Tibial artery (tissue), 4 donors: ENCODE measurements around the gene PGBD1.
A peak's percentile ranks its signal among the peaks of the same experiment; 100 is the strongest.

Source experiments
- DNase-seq, 2 donors: peaks; one replicate each; pipeline ENCODE4 v3.0.0-alpha.2; 2019
- H3K27ac ChIP-seq, 2 donors: fragments of 200-600 bp; sonication (generic) in 1 of 2; 1 replicate in 1 of 2; 2 replicates in 1 of 2; pipeline ENCODE4 v1.5.1; 2018 to 2019; ENCODE audit warnings: mild to moderate bottlenecking in 1 of 2
- H3K27me3 ChIP-seq, 2 donors: fragments of 200-600 bp; sonication (generic) in 1 of 2; one replicate each; pipeline versions ENCODE4 v1.5.1 to v1.6.0; 2016 to 2019
- H3K36me3 ChIP-seq, 3 donors: fragments of 200-600 bp; sonication (generic) in 2 of 3; one replicate each; pipeline ENCODE4 v1.5.1; 2016 to 2019; ENCODE audit warnings: mild to moderate bottlenecking in 2 of 3
- H3K4me1 ChIP-seq, 4 donors: fragments of 200-600 bp; sonication (generic) in 2 of 4; 1 replicate in 3 of 4; 2 replicates in 1 of 4; pipeline ENCODE4 v1.5.1; 2016 to 2019
- H3K4me3 ChIP-seq, 2 donors: fragments of 200-600 bp; sonication (generic) in 1 of 2; 1 replicate in 1 of 2; 2 replicates in 1 of 2; pipeline ENCODE4 v1.5.1; 2018 to 2019; ENCODE audit warnings: mild to moderate bottlenecking in 2 of 2
- H3K9me3 ChIP-seq, 3 donors: fragments of 200-600 bp; sonication (generic) in 1 of 3; one replicate each; pipeline ENCODE4 v1.5.1; 2016 to 2019
- intact Hi-C: fragments of 100-400 bp; cut with DNase I; formaldehyde crosslinking; loops from one replicate; pipeline ENCODE4 v1.15.0; 2023; ENCODE audit warnings: low total_unique reads
- TF ChIP-seq, protein P1 (sequence below), 2 experiments: fragments of 200-600 bp in 1 of 2; fragments of 450-650 bp in 1 of 2; IDR thresholded peaks; one replicate each; pipeline ENCODE4 v1.5.1; 2017 to 2019; ENCODE audit warnings: antibody characterized with exemption in 2 of 2, mild to moderate bottlenecking in 1 of 2, moderate library complexity in 1 of 2

PGBD1 gene

DNA sequence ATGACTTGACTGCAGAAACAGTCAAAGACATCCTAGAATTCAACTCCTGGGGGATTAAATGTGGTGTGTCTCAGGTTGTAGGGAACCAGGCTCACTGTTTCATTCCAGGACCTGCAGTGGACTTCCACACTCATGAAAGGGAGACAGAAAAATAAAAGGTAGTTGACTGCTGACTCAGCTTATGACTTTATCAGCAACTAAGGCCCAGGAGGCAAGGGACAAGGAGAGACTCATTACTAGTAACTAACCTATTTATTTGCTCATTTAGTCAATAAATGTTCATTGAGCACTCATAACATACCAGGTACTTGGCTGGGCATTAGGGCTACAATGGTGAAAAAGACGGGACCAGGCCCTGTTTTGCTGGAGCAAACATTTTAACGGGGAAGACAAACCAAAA lies 51.7 kb downstream of the PGBD1 start:
- intact Hi-C loops: no loop called here
- peaks cover 0 to 15% (median 0%) of the 10 kb centered on the region in 3 donors for H3K9me3 ChIP-seq
- peaks cover 0 to 19% (median 12%) of the 10 kb centered on the region in 4 donors for H3K4me1 ChIP-seq
- no peaks in the 10 kb centered on the region for H3K27me3 ChIP-seq
- no peak overlapping the region for H3K27ac ChIP-seq
- H3K4me3 ChIP-seq: no peak overlapping the region
- TF ChIP-seq, protein P1, sequence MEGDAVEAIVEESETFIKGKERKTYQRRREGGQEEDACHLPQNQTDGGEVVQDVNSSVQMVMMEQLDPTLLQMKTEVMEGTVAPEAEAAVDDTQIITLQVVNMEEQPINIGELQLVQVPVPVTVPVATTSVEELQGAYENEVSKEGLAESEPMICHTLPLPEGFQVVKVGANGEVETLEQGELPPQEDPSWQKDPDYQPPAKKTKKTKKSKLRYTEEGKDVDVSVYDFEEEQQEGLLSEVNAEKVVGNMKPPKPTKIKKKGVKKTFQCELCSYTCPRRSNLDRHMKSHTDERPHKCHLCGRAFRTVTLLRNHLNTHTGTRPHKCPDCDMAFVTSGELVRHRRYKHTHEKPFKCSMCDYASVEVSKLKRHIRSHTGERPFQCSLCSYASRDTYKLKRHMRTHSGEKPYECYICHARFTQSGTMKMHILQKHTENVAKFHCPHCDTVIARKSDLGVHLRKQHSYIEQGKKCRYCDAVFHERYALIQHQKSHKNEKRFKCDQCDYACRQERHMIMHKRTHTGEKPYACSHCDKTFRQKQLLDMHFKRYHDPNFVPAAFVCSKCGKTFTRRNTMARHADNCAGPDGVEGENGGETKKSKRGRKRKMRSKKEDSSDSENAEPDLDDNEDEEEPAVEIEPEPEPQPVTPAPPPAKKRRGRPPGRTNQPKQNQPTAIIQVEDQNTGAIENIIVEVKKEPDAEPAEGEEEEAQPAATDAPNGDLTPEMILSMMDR (IDR thresholded peaks at IDR 0.05): no peak
- peaks cover 11 to 14% (median 13%) of the 10 kb centered on the region in 3 donors for H3K36me3 ChIP-seq
- DNase-seq: no peak

DNA sequence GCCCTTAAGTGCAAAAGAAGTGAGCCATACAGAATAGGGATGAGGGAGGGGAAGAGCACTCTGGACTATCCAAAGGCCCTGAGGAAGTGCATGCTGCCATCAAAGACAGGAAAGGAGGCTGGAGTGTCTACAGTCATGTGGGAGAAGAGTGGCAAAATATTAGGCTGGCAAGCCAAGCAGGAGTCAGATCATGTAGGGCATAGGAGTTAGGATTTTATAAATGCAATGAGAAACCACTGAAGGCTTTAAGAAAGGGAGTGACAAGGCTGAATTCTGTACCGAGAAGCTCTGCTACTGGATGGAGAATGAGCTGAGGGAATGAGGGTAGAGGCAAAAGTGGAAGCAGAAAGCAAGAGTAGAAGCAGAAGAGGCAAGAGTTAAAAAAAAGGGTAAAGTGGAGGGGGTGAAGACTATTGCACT lies 52.2 kb downstream of the PGBD1 start:
- TF ChIP-seq, protein P1 (IDR thresholded peaks at IDR 0.05): no peak
- Histone ChIP-seq H3K4me1 (peaks cover 0 to 19% (median 12%) of the 10 kb centered on the region in 4 donors), H3K27ac (peak overlapping the region in 1 of 2 donors; percentile 98), H3K27me3 (no peaks in the 10 kb centered on the region), H3K9me3 (peaks cover 0 to 10% (median 0%) of the 10 kb centered on the region in 3 donors), H3K36me3 (peaks cover 8 to 10% (median 9%) of the 10 kb centered on the region in 3 donors), H3K4me3 (no peak overlapping the region)
- no peak for DNase-seq
- intact Hi-C loops: no loop called here

GRCh38 chr6:28334286-28335039 lies 53.1 kb downstream of the PGBD1 start:
- TF ChIP-seq, protein P1 (IDR thresholded peaks at IDR 0.05): no peak
- Histone ChIP-seq H3K27ac (peak overlapping the region; percentile 98), H3K9me3 (peaks cover 0 to 1% (median 0%) of the 10 kb centered on the region in 3 donors), H3K36me3 (peaks cover 0 to 2% (median under 1%) of the 10 kb centered on the region in 3 donors), H3K4me3 (peak overlapping the region; percentile 77 to 92), H3K27me3 (no peaks in the 10 kb centered on the region), H3K4me1 (peaks cover 0 to 19% (median 12%) of the 10 kb centered on the region in 4 donors)
- no peak for DNase-seq
- intact Hi-C loops: no loop called here

DNA sequence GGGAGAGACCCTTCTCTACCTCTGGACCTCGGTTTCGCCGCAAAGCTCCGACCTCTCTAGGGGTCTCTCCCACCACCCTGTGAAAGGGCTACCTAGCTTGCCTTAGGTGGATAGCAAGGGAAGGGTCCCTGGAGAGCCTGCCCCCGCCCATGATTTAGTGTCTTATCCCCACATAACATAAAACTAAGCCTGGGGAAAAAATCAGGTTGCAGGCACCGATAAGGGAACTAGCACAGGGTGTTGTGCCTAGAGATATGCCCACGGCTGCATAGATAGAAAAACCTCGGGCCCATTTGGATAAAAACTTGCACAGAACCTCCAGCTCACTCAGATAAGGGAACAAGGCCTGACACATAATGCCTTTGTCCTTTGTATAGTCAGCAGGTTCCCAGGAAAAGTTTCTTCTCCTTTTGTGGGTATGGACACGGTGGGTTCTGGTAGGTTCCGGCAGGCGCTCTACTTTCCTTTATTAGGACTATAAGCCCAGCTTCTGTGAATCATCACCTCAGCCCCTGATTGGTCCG lies 53.7 kb downstream of the PGBD1 start:
- TF ChIP-seq, protein P1 (IDR thresholded peaks at IDR 0.05): no peak

DNA sequence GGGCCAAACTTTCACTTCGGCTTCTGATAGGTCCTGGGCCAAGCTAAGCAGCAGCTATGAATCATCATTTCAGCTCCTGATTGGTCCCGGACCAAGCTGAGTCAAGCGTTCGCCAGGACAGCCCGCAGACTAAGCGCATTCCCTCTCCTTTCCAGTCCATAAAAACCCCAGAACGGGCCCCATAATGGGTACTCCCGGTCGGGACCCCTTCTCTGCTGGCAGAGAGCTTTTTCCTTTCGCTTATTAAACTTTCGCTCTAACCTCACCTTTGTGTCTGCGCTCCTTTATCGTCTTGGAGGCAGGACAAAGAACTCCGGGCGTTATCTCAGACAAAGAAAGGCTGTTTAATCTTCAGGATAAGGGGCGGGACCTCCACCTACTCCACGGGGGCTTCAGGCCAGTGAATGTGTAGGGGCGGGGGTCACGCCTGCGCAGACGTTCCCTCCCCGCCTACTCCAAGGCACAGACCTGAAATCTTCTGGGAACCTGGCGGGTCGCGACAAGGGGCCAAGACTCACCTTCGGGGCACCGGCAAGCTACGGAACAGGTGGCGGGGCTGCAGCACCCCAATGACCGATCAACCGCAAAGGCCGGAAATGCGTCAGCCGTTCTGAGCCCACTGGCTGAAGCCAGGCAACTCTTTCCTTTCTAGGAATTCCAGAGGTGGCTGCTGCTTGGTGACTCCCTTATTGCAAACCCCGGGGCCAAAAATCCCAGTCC lies 54.4 kb downstream of the PGBD1 start, which contains the start of gene ZSCAN31:
TSS of gene ZSCAN31 (minus strand) at position 585 of the 720 bp plus-strand sequence. CDS start 6,465 bp downstream, outside the sequence.
- Histone ChIP-seq H3K36me3 (no peaks in the 10 kb centered on the region), H3K9me3 (no peaks in the 10 kb centered on the region), H3K4me3 (peak within 1 kb of the TSS; percentile 77 to 92), H3K4me1 (peaks cover 0 to 19% (median 12%) of the 10 kb centered on the region in 4 donors), H3K27me3 (no peaks in the 10 kb centered on the region), H3K27ac (peak within 1 kb of the TSS; percentile 98)
- TF ChIP-seq, protein P1 (IDR thresholded peaks at IDR 0.05): no peak
- intact Hi-C loops: no loop called here
- peak; percentile 97 to 99 for DNase-seq

More for the DNA sequence above, 53.7 kb downstream of the PGBD1 start:
- peaks cover 0 to 19% (median 12%) of the 10 kb centered on the region in 4 donors for H3K4me1 ChIP-seq
- no peaks in the 10 kb centered on the region for H3K9me3 ChIP-seq
- peak overlapping the region; percentile 77 to 92 for H3K4me3 ChIP-seq
- H3K27ac ChIP-seq: peak overlapping the region; percentile 98
- intact Hi-C loops: no loop called here
- no peaks in the 10 kb centered on the region for H3K27me3 ChIP-seq
- DNase-seq: no peak
- no peaks in the 10 kb centered on the region for H3K36me3 ChIP-seq
